Loucy (cell line): ENCODE measurements around the gene CCDC60.

Experiments used
- EZH2phosphoT487 ChIP-seq: fragments of 200-600 bp; IDR thresholded peaks from 2 replicates; pipeline ENCODE4 v1.6.1; 2018; ENCODE audit warnings: antibody characterized with exemption, mild to moderate bottlenecking, moderate library complexity, borderline replicate concordance
- TF ChIP-seq, protein P1 (sequence below): fragments of 200-600 bp; sonication (generic); conservative IDR thresholded peaks from 2 replicates; pipeline ENCODE4 v1.5.1; 2014; ENCODE audit warnings: mild to moderate bottlenecking, antibody characterized with exemption, low read length

GRCh38 chr12:119578112-119578511 lies 243.6 kb downstream of the CCDC60 start:
- TF ChIP-seq, protein P1, sequence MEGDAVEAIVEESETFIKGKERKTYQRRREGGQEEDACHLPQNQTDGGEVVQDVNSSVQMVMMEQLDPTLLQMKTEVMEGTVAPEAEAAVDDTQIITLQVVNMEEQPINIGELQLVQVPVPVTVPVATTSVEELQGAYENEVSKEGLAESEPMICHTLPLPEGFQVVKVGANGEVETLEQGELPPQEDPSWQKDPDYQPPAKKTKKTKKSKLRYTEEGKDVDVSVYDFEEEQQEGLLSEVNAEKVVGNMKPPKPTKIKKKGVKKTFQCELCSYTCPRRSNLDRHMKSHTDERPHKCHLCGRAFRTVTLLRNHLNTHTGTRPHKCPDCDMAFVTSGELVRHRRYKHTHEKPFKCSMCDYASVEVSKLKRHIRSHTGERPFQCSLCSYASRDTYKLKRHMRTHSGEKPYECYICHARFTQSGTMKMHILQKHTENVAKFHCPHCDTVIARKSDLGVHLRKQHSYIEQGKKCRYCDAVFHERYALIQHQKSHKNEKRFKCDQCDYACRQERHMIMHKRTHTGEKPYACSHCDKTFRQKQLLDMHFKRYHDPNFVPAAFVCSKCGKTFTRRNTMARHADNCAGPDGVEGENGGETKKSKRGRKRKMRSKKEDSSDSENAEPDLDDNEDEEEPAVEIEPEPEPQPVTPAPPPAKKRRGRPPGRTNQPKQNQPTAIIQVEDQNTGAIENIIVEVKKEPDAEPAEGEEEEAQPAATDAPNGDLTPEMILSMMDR: no peak
- TF ChIP-seq EZH2phosphoT487: no peak
